Testis (tissue), 2 donors: Measurements from ENCODE around the gene LRRC8C.

ENCODE experiments used
- CTCF ChIP-seq, 3 experiments: fragments of 450-650 bp in 2 of 3; fragments of 200-600 bp in 1 of 3; sonication (generic) in 1 of 3; IDR thresholded peaks; one replicate each; pipeline ENCODE4 v1.5.1; 2016 to 2019; ENCODE audit warnings: antibody characterized with exemption in 3 of 3, mild to moderate bottlenecking in 2 of 3, moderate library complexity in 1 of 3
- POLR2A ChIP-seq: fragments of 450-650 bp; IDR thresholded peaks from one replicate; pipeline ENCODE4 v1.6.1; 2017; ENCODE audit warnings: antibody characterized with exemption, mild to moderate bottlenecking, moderate library complexity

GRCh38 chr1:89611721-89612120 is 21.2 kb upstream of the LRRC8C start:
- no peak for TF ChIP-seq CTCF (IDR thresholded peaks at IDR 0.05)
- no peak for TF ChIP-seq POLR2A
